NOMO-1 treated with DMSO at 0.1 percent for 48 hours (cell line): ENCODE data around the gene MXRA7.
"Not testable (repeated sequence)": the region's sequence is repeated elsewhere in the genome, so short reads cannot be mapped to it uniquely, and the experiment has no call there.

ENCODE experiments used
- DNase-seq: peaks from one replicate; lab custom pipeline; 2025; ENCODE audit not compliant: unreplicated experiment; lab: John Stamatoyannopoulos, UW

MXRA7 gene

GRCh38 chr17:76710863-76711611 is at the start of gene MXRA7:
TSS of gene MXRA7 (minus strand) at chr17:76710965. CDS start at chr17:76710946, 19 bp downstream.
- no peak for DNase-seq

- DNase-seq, result no peak
Measured at GRCh38 chr17:76758570-76758969, 47.8 kb upstream of the MXRA7 start.

GRCh38 chr17:76757256-76757655 is 46.5 kb upstream of the MXRA7 start:
- DNase-seq, result no peak

- no peak for DNase-seq
Measured at GRCh38 chr17:76755285-76755684, 44.5 kb upstream of the MXRA7 start.

GRCh38 chr17:76753061-76753961 is 42.5 kb upstream of the MXRA7 start:
- DNase-seq, result no peak

GRCh38 chr17:76752006-76752405 is 41.2 kb upstream of the MXRA7 start:
- DNase-seq, result no peak

GRCh38 chr17:76751416-76751993 is 40.7 kb upstream of the MXRA7 start:
- DNase-seq, result no peak

GRCh38 chr17:76748657-76749056 is 37.9 kb upstream of the MXRA7 start:
- DNase-seq, result no peak

- DNase-seq, result no peak
Measured at GRCh38 chr17:76747716-76748363, 37.1 kb upstream of the MXRA7 start.

- DNase-seq, result not testable (repeated sequence)
Measured at GRCh38 chr17:76745785-76746184, 35.0 kb upstream of the MXRA7 start.

- no peak for DNase-seq
Measured at GRCh38 chr17:76744747-76745146, 34.0 kb upstream of the MXRA7 start.

- DNase-seq, result no peak
Measured at GRCh38 chr17:76742958-76743357, 32.2 kb upstream of the MXRA7 start.

GRCh38 chr17:76740329-76741118 is 29.8 kb upstream of the MXRA7 start:
- DNase-seq, result no peak

- not testable (repeated sequence) for DNase-seq
Measured at GRCh38 chr17:76739568-76740115, 28.9 kb upstream of the MXRA7 start.

GRCh38 chr17:76738468-76738850 is 27.7 kb upstream of the MXRA7 start:
- DNase-seq, result no peak

- DNase-seq, result peak; percentile 94
Measured at GRCh38 chr17:76737676-76738467, 27.1 kb upstream of the MXRA7 start, which contains the start of gene MFSD11. TSS of gene MFSD11 (plus strand) at chr17:76738119. CDS start at chr17:76738353, 234 bp downstream.

- peak; percentile 99 for DNase-seq
Measured at GRCh38 chr17:76737082-76737675, 26.4 kb upstream of the MXRA7 start, which contains the start of gene SRSF2. TSS of gene SRSF2 (minus strand) at chr17:76737331. CDS start at chr17:76737160, 171 bp downstream.

- peak; percentile 51 for DNase-seq
Measured at GRCh38 chr17:76736349-76737081, 25.8 kb upstream of the MXRA7 start.
